Duodenal mucosa (tissue), 2 donors: Measurements from ENCODE around the gene NCOA7.

Experiments
- H3K27ac ChIP-seq: one replicate; pipeline ENCODE4 v1.7.0; 2013; ENCODE audit warnings: low read depth, low read length
- H3K27me3 ChIP-seq, 2 donors: one replicate each; pipeline ENCODE4 v1.7.0; 2013; ENCODE audit warnings: low read length in 2 of 2, control low read depth in 1 of 2; ENCODE audit not compliant: insufficient read depth in 2 of 2, control insufficient read depth in 1 of 2
- H3K36me3 ChIP-seq, 2 donors: one replicate each; pipeline ENCODE4 v1.7.0; 2013; ENCODE audit warnings: low read length in 2 of 2, control low read depth in 1 of 2; ENCODE audit not compliant: insufficient read depth in 2 of 2, control insufficient read depth in 1 of 2
- H3K4me1 ChIP-seq, 2 donors: one replicate each; pipeline ENCODE4 v1.7.0; 2013; ENCODE audit warnings: low read length in 2 of 2, control low read depth in 1 of 2; ENCODE audit not compliant: insufficient read depth in 2 of 2, control insufficient read depth in 1 of 2
- H3K4me3 ChIP-seq, 2 donors: one replicate each; pipeline ENCODE4 v1.7.0; 2013; ENCODE audit warnings: low read length in 2 of 2, low read depth in 1 of 2
- H3K9ac ChIP-seq, 2 donors: one replicate each; pipeline ENCODE4 v1.7.0; 2013; ENCODE audit warnings: low read length in 2 of 2, low read depth in 1 of 2
- H3K9me3 ChIP-seq, 2 donors: one replicate each; pipeline ENCODE4 v1.7.0; 2013; ENCODE audit warnings: low read length in 2 of 2, control low read depth in 1 of 2; ENCODE audit not compliant: control insufficient read depth in 1 of 2

Gene NCOA7

DNA sequence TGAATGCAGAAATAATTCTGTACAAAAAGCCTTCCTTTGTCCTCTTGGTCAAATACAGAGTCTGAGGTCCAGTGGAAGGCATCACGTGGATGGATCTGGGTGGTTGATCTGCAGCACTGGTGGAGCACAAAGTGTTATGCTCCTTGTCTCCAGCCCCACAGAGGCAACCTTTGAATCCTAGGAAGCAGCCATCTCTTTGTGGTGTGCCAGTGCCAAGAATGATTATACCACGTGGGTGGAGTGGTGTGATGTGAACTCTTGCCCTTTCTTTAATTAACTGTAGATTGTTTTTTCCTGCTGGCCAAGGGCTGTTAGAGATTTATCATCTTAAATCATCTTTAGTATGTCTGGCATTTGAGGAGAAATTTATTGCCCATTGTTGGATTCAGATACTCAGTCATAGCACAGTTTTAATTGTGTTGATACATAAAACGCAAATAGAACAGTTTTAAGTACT is 31.1 kb downstream of the NCOA7 start:
- no peak overlapping the region for H3K4me3 ChIP-seq
- no peaks in the 10 kb centered on the region for H3K9me3 ChIP-seq
- H3K9ac ChIP-seq: no peak overlapping the region
- H3K36me3 ChIP-seq: peaks cover 0 to 10% of the 10 kb centered on the region in 2 donors
- no peaks in the 10 kb centered on the region for H3K27me3 ChIP-seq
- peaks cover 43 to 59% of the 10 kb centered on the region in 2 donors for H3K4me1 ChIP-seq
- no peak overlapping the region for H3K27ac ChIP-seq

DNA sequence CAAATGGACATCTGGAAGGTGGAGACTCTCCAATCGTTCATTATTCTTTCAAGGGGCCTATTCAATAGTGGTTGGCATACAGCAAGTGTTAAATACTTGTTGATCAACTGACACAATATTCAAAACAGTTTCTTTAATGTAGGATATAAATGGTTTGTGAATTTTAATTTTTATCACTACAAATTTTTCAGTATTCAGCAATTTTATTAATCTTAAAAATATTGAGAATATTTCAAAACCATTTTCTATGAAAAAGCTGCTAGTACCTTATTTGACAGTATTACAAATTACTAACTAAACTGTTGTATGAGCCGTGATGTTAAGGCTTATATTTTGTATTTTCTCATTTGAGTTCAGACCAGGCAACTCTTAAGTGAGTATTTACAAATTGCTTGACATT is 32.4 kb downstream of the NCOA7 start:
- H3K4me1 ChIP-seq: peaks cover 38 to 47% of the 10 kb centered on the region in 2 donors
- no peaks in the 10 kb centered on the region for H3K9me3 ChIP-seq
- no peak overlapping the region for H3K4me3 ChIP-seq
- H3K36me3 ChIP-seq: peaks cover 0 to 10% of the 10 kb centered on the region in 2 donors
- no peak overlapping the region for H3K9ac ChIP-seq
- no peak overlapping the region for H3K27ac ChIP-seq
- no peaks in the 10 kb centered on the region for H3K27me3 ChIP-seq

DNA sequence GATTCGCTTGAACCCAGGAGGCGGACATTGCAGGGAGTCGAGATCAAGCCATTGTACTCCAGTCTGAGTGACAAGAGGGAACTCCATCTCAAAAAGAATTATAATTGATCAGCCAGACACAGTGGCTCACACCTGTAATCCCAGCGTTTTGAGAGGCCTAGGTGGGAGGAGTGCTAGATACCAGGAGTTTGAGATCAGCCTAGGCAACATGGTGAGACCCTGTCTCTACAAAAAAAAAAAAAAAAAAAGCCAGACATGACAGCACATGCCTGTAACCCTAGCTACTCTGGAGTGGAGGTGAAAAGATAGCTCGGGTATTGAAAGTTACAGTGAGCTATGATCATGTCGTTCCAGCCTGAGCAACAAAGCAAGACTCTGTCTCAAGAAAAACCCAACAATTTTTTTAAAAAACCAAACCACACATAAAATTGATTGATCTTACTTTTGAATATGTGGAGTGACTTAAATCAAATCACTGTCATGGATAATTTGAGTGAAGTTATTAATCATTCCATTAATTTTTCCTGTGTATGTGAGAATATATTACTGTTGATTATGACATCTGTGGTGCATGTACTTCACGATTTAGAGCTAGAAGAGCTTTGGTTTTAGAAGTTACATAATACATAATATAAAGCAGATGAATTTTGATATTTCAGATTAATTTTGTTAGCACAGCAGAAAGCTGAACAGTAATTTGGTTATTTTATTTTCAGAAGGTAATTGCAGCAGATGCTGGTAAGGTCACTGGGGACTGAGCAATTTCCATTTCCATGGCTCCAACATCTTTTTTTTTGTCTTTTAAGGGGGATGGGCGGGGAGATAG is 34.4 kb downstream of the NCOA7 start:
- no peaks in the 10 kb centered on the region for H3K27me3 ChIP-seq
- H3K9ac ChIP-seq: no peak overlapping the region
- peaks cover 21 to 27% of the 10 kb centered on the region in 2 donors for H3K4me1 ChIP-seq
- H3K36me3 ChIP-seq: peaks cover 0 to 7% of the 10 kb centered on the region in 2 donors
- H3K27ac ChIP-seq: no peak overlapping the region
- H3K9me3 ChIP-seq: no peaks in the 10 kb centered on the region
- H3K4me3 ChIP-seq: no peak overlapping the region

DNA sequence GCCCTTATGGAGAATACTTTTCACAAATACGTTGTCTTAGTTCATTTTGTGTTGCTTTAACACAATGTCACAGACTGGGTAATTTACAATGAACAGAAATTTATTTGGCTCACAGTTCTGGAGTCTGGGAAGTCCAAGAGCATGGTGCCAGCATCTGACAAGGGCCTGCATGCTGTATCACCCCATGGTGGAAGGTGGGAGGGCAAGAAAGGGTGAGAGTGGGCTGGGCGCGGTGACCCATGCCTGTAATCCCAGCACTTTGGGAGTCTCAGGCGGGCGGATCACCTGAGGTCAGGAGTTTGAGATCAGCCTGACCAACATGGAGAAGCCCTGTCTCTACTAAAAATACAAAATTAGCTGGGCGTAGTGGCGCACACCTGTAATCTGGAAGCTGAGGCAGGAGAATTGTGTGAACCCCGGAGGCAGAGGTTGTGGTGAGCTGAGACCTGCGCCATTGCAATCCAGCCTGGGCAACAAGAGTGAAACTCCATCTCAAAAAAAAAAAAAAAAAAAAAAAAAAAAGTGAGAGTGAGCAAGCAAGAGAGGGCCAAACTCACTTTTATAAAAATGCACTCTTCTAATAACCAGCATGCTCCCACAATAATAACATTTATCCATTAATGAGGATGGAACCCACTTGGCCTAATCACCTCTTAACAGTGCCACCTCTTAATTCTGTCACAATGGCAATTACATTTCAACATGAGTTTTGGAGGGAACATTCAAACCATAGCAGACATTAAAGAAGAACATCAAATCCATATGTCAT is 36.1 kb downstream of the NCOA7 start:
- Histone ChIP-seq H3K9me3 (no peaks in the 10 kb centered on the region), H3K27ac (no peak overlapping the region), H3K4me3 (no peak overlapping the region), H3K4me1 (peaks cover 7 to 21% of the 10 kb centered on the region in 2 donors), H3K27me3 (no peaks in the 10 kb centered on the region), H3K36me3 (no peaks in the 10 kb centered on the region), H3K9ac (no peak overlapping the region)

DNA sequence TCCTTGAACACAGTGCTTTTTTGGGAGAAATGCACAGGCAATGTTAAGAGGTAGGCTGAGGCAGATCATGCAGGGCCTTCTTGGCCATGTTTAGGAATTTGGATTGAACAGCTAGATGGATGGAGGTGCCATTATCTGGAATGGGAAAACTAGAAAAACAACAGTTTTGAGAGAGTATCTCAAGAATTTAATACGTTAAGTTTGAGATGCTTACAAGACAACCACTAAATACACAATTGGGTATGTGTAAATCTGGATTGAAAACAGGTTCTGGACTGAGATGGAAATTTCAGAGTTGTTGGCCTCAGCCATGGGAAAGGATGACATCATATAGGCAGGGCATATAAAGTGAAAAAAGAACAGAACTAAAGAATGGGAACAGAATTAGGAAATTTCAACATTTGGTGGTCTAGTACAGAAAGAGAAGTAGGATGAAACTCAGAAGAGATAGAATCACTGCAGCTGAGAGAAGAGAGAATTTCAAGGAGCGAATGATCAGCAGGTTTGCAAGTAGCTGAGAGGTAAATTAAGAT is 37.1 kb downstream of the NCOA7 start:
- Histone ChIP-seq H3K9me3 (no peaks in the 10 kb centered on the region), H3K4me1 (peaks cover 8 to 23% of the 10 kb centered on the region in 2 donors), H3K27ac (no peak overlapping the region), H3K4me3 (no peak overlapping the region), H3K36me3 (no peaks in the 10 kb centered on the region), H3K9ac (no peak overlapping the region), H3K27me3 (no peaks in the 10 kb centered on the region)

DNA sequence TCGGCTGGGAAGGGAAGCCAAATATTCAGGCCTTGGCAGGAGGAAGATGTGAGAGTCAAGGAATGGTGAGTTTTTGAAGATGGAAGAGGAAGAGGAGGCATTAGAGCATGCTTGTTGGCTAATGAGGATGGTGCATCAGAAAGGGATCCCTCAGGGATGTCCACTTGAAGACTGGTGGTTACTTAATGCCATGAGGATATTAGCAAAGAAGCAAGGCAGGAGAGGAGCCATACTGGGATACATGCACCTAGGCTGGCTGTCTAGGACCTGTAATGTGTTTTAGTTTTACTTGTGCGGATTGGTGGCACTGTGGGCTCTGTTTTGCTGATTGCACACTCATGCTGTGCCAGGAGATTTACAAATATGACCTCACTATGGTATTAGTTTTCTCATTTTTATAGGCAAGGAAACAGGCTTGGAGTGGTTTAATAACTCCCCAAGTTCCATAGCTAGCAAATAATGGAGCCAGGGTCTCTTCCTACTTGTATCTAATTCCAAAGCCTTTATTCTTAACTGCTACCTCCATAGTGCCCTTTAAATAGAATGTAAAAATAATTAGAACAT is 37.8 kb downstream of the NCOA7 start:
- peaks cover 8 to 20% of the 10 kb centered on the region in 2 donors for H3K4me1 ChIP-seq

DNA sequence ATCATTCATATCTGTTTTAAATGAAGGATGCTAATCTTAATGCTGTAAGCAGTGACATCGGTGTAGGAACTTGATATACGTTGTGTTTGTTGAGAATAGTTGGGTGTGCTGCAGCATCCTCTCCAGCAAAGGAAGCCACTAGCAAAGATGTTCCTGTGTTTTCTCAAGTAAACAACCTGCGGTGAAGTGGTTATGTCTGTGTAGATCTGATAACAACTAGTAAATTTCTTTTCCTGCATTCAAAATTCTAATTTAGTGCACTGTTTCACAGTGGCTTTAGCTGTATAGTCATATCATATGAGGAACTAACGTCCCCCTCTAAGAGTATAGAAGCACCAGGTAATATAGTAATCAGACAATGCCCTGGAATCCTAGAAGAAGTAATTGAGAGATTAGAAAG is 38.7 kb downstream of the NCOA7 start:
- no peak overlapping the region for H3K27ac ChIP-seq
- no peak overlapping the region for H3K9ac ChIP-seq
- H3K36me3 ChIP-seq: no peaks in the 10 kb centered on the region
- H3K4me3 ChIP-seq: no peak overlapping the region
- H3K9me3 ChIP-seq: no peaks in the 10 kb centered on the region
- no peaks in the 10 kb centered on the region for H3K27me3 ChIP-seq
- peaks cover 8 to 18% of the 10 kb centered on the region in 2 donors for H3K4me1 ChIP-seq

More for the DNA sequence above, 37.8 kb downstream of the NCOA7 start:
- no peaks in the 10 kb centered on the region for H3K27me3 ChIP-seq
- H3K9ac ChIP-seq: no peak overlapping the region
- H3K27ac ChIP-seq: no peak overlapping the region
- no peaks in the 10 kb centered on the region for H3K36me3 ChIP-seq
- no peaks in the 10 kb centered on the region for H3K9me3 ChIP-seq
- no peak overlapping the region for H3K4me3 ChIP-seq

DNA sequence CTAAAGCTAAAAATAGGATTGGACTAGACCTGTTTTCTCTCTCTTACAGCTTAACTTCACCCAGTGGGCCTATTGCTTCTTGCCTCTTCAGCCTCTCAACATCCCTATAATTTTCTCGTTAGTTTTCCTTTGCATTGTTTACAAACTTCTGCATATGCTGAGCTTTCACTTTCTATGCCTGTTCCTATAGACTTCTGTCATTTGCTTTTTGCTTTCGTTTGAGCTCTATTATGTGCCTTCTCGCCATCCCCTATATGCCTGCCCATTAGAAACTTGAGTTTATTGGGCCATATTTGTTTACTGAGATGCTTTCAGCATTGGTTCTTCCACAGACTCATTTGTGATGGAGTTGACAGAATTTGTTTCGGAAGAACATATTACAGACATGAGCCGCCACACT is 40.9 kb downstream of the NCOA7 start:
- Histone ChIP-seq H3K4me3 (no peak overlapping the region), H3K9ac (no peak overlapping the region), H3K9me3 (no peaks in the 10 kb centered on the region), H3K4me1 (peaks cover 12 to 18% of the 10 kb centered on the region in 2 donors), H3K27me3 (no peaks in the 10 kb centered on the region), H3K36me3 (no peaks in the 10 kb centered on the region), H3K27ac (no peak overlapping the region)

DNA sequence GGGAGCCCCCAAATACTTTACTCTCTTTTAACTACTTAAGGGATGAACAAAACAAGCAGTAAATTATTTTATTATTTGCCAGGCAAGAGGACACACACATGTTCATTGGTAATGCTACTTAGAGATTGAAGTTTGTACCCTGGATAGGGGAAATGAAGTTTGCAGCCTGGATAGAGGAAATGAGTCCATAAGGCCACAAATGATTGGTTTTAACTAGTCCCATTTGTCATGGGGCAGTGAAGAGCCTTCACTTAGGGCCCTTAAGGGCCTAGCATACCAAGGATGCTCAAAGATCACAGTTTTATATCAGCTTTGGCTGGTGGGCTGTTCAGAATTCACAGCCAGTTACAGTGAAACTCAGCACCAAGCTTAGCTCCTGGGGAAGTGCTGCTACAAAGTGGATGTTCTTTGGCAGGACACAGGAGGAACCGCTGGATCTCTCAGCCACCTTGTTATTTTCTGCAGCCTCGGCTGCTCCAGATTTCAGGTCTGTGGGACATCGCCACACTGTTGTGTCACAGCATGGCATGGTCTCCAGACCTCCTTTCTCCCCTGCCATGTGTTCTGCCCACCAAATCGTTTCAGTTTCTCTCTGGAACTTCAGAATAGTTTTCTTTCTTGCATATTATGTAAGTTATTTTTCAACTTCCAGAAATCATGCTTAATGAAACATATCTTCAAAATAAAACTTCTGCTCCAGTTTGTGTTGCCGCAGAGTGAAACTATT is 41.8 kb downstream of the NCOA7 start:
- Histone ChIP-seq H3K9ac (no peak overlapping the region), H3K4me1 (peaks cover 12 to 18% of the 10 kb centered on the region in 2 donors), H3K36me3 (no peaks in the 10 kb centered on the region), H3K27me3 (no peaks in the 10 kb centered on the region), H3K27ac (no peak overlapping the region), H3K4me3 (no peak overlapping the region), H3K9me3 (no peaks in the 10 kb centered on the region)
